C4-2B (cell line): ENCODE measurements around the gene WDR27.

Source experiments
- CTCF ChIP-seq: fragments of 450-650 bp; conservative IDR thresholded peaks from 2 replicates; pipeline ENCODE4 v1.5.1; 2017; ENCODE audit warnings: mild to moderate bottlenecking
- ZFX ChIP-seq: fragments of 450-650 bp; IDR thresholded peaks from 2 replicates; pipeline ENCODE4 v1.6.1; 2017

GRCh38 chr6:169709293-169709692 is 7.5 kb upstream of the WDR27 start:
- no peak for TF ChIP-seq CTCF
- TF ChIP-seq ZFX, result no peak
